Memory B cell (primary cell): Measurements from ENCODE around the gene FUNDC1.

Experiments used
- ATAC-seq: fragments of 150-1000 bp; cut with Tn5 transposase; 2 replicates; pipeline ENCODE4 v1.10.0; 2021; ENCODE audit warnings: low read depth, mild to moderate bottlenecking, moderate library complexity
- DNase-seq, 2 donors: peaks; one replicate each; pipeline ENCODE4 v3.0.0; 2022; ENCODE audit warnings: low spot score in 2 of 2
- H3K27ac Mint-ChIP-seq: one replicate; pipeline ENCODE4 v1.8.0; 2022; ENCODE audit warnings: mild to moderate bottlenecking, moderate library complexity, mixed read lengths
- H3K27me3 Mint-ChIP-seq: one replicate; pipeline ENCODE4 v1.8.0; 2022; ENCODE audit warnings: mixed read lengths
- H3K36me3 Mint-ChIP-seq: one replicate; pipeline ENCODE4 v1.8.0; 2022; ENCODE audit warnings: mild to moderate bottlenecking, mixed read lengths
- H3K4me1 Mint-ChIP-seq: one replicate; pipeline ENCODE4 v1.8.0; 2022; ENCODE audit warnings: mixed read lengths
- H3K4me3 Mint-ChIP-seq: one replicate; pipeline ENCODE4 v1.8.0; 2022; ENCODE audit warnings: mild to moderate bottlenecking, moderate library complexity, mixed read lengths
- H3K9me3 Mint-ChIP-seq: one replicate; pipeline ENCODE4 v1.8.0; 2022; ENCODE audit warnings: mixed read lengths

FUNDC1 gene

GRCh38 chrX:44507292-44507691 lies 35.4 kb downstream of the FUNDC1 start:
- H3K27me3 Mint-ChIP-seq = no peaks in the 10 kb centered on the region
- no peaks in the 10 kb centered on the region for H3K36me3 Mint-ChIP-seq
- peaks cover 3% of the 10 kb centered on the region for H3K4me1 Mint-ChIP-seq
- ATAC-seq (no peak), DNase-seq (no peak)
- H3K27ac Mint-ChIP-seq = no peak overlapping the region
- H3K4me3 Mint-ChIP-seq = no peak overlapping the region
- no peaks in the 10 kb centered on the region for H3K9me3 Mint-ChIP-seq

GRCh38 chrX:44506678-44507077 lies 36.0 kb downstream of the FUNDC1 start:
- Mint-ChIP-seq H3K36me3 (peaks cover 2% of the 10 kb centered on the region), H3K9me3 (no peaks in the 10 kb centered on the region), H3K27ac (no peak overlapping the region), H3K4me3 (no peak overlapping the region), H3K27me3 (peaks cover 2% of the 10 kb centered on the region), H3K4me1 (peaks cover 3% of the 10 kb centered on the region)
- DNase-seq (no peak), ATAC-seq (no peak)

- Mint-ChIP-seq H3K36me3 (peaks cover 2% of the 10 kb centered on the region), H3K27me3 (peaks cover 2% of the 10 kb centered on the region), H3K4me3 (no peak overlapping the region), H3K9me3 (no peaks in the 10 kb centered on the region), H3K4me1 (peaks cover 3% of the 10 kb centered on the region), H3K27ac (no peak overlapping the region)
- DNase-seq = no peak
- peak; percentile 26 for ATAC-seq
Measured at GRCh38 chrX:44503560-44503959, 39.1 kb downstream of the FUNDC1 start.

GRCh38 chrX:44495091-44495490 lies 47.6 kb downstream of the FUNDC1 start:
- H3K36me3 Mint-ChIP-seq = no peaks in the 10 kb centered on the region

GRCh38 chrX:44494357-44494756 lies 48.3 kb downstream of the FUNDC1 start:
- Mint-ChIP-seq H3K4me3 (no peak overlapping the region), H3K9me3 (no peaks in the 10 kb centered on the region), H3K27me3 (peaks cover 1% of the 10 kb centered on the region), H3K27ac (no peak overlapping the region), H3K4me1 (no peaks in the 10 kb centered on the region), H3K36me3 (no peaks in the 10 kb centered on the region)
- ATAC-seq (no peak), DNase-seq (no peak)

More at GRCh38 chrX:44495091-44495490, 47.6 kb downstream of the FUNDC1 start:
- no peak overlapping the region for H3K4me3 Mint-ChIP-seq
- H3K9me3 Mint-ChIP-seq = no peaks in the 10 kb centered on the region
- peaks cover 1% of the 10 kb centered on the region for H3K27me3 Mint-ChIP-seq
- DNase-seq (no peak), ATAC-seq (no peak)
- H3K27ac Mint-ChIP-seq = no peak overlapping the region
- no peaks in the 10 kb centered on the region for H3K4me1 Mint-ChIP-seq

- ATAC-seq (no peak), DNase-seq (no peak)
- Mint-ChIP-seq H3K27me3 (peaks cover 7% of the 10 kb centered on the region), H3K36me3 (no peaks in the 10 kb centered on the region), H3K4me1 (no peaks in the 10 kb centered on the region), H3K9me3 (no peaks in the 10 kb centered on the region), H3K27ac (no peak overlapping the region), H3K4me3 (no peak overlapping the region)
Measured at GRCh38 chrX:44489515-44489914, 53.1 kb downstream of the FUNDC1 start.

- H3K4me1 Mint-ChIP-seq = no peaks in the 10 kb centered on the region
- DNase-seq (no peak), ATAC-seq (no peak)
- H3K36me3 Mint-ChIP-seq = no peaks in the 10 kb centered on the region
- peaks cover 7% of the 10 kb centered on the region for H3K27me3 Mint-ChIP-seq
- no peak overlapping the region for H3K27ac Mint-ChIP-seq
- H3K9me3 Mint-ChIP-seq = no peaks in the 10 kb centered on the region
- H3K4me3 Mint-ChIP-seq = no peak overlapping the region
Measured at GRCh38 chrX:44484607-44485146, 58.0 kb downstream of the FUNDC1 start.

GRCh38 chrX:44483965-44484606 lies 58.6 kb downstream of the FUNDC1 start:
- no peak overlapping the region for H3K4me3 Mint-ChIP-seq
- no peak overlapping the region for H3K27ac Mint-ChIP-seq
- H3K27me3 Mint-ChIP-seq = peaks cover 7% of the 10 kb centered on the region
- no peaks in the 10 kb centered on the region for H3K36me3 Mint-ChIP-seq
- no peaks in the 10 kb centered on the region for H3K9me3 Mint-ChIP-seq
- no peaks in the 10 kb centered on the region for H3K4me1 Mint-ChIP-seq
- ATAC-seq = no peak
- no peak for DNase-seq

GRCh38 chrX:44482575-44482974 lies 60.1 kb downstream of the FUNDC1 start:
- no peak for ATAC-seq
- no peaks in the 10 kb centered on the region for H3K4me1 Mint-ChIP-seq
- no peaks in the 10 kb centered on the region for H3K36me3 Mint-ChIP-seq
- H3K27me3 Mint-ChIP-seq = peaks cover 6% of the 10 kb centered on the region
- H3K4me3 Mint-ChIP-seq = no peak overlapping the region
- no peak for DNase-seq
- H3K27ac Mint-ChIP-seq = no peak overlapping the region
- H3K9me3 Mint-ChIP-seq = no peaks in the 10 kb centered on the region

GRCh38 chrX:44480591-44480990 lies 62.1 kb downstream of the FUNDC1 start:
- no peak overlapping the region for H3K27ac Mint-ChIP-seq
- H3K36me3 Mint-ChIP-seq = no peaks in the 10 kb centered on the region
- DNase-seq (no peak), ATAC-seq (no peak)
- no peak overlapping the region for H3K4me3 Mint-ChIP-seq
- H3K27me3 Mint-ChIP-seq = peaks cover 4% of the 10 kb centered on the region
- H3K9me3 Mint-ChIP-seq = no peaks in the 10 kb centered on the region
- H3K4me1 Mint-ChIP-seq = no peaks in the 10 kb centered on the region

GRCh38 chrX:44474410-44474809 lies 68.2 kb downstream of the FUNDC1 start:
- ATAC-seq = no peak
- Mint-ChIP-seq H3K27me3 (peaks cover 2% of the 10 kb centered on the region), H3K4me1 (no peaks in the 10 kb centered on the region), H3K9me3 (no peaks in the 10 kb centered on the region), H3K36me3 (no peaks in the 10 kb centered on the region), H3K4me3 (no peak overlapping the region), H3K27ac (no peak overlapping the region)
- no peak for DNase-seq
